ENCODE results near the gene TMEM174.

DNA sequence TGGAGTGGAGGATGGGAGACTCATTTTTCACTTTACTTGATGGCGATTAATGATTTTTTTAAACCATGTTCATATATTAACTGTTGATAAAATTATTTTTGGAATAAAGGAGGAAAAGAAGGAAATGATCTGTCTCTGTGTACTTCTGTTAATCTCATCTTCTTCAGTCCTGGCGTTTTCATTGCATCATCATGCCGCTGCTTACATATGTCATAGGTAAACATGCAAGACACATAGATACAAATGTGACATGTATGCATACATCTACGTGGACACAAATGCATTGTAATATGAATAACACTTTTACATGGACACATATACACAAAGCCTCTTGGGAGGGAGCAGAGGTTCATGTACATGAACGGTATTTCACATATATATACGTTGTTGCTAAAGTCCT lies 10.0 kb downstream of the TMEM174 start:
- TF ChIP-seq, protein P1, sequence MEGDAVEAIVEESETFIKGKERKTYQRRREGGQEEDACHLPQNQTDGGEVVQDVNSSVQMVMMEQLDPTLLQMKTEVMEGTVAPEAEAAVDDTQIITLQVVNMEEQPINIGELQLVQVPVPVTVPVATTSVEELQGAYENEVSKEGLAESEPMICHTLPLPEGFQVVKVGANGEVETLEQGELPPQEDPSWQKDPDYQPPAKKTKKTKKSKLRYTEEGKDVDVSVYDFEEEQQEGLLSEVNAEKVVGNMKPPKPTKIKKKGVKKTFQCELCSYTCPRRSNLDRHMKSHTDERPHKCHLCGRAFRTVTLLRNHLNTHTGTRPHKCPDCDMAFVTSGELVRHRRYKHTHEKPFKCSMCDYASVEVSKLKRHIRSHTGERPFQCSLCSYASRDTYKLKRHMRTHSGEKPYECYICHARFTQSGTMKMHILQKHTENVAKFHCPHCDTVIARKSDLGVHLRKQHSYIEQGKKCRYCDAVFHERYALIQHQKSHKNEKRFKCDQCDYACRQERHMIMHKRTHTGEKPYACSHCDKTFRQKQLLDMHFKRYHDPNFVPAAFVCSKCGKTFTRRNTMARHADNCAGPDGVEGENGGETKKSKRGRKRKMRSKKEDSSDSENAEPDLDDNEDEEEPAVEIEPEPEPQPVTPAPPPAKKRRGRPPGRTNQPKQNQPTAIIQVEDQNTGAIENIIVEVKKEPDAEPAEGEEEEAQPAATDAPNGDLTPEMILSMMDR (IDR thresholded peaks at IDR 0.05) = no peak
- no peak for TF ChIP-seq EZH2 (IDR thresholded peaks at IDR 0.05; ENCODE audit: borderline replicate concordance, insufficient read depth, low read depth, low read length, poor library complexity, severe bottlenecking)

Measured in B cell (primary cell).